ENCODE measurements around the gene LIX1L.
"Not testable (repeated sequence)": the region's sequence is repeated elsewhere in the genome, so short reads cannot be mapped to it uniquely, and the experiment has no call there.

LIX1L gene

GRCh38 chr1:145951526-145951925 lies 6.3 kb downstream of the LIX1L start:
- Mint-ChIP-seq H3K36me3 (ENCODE audit: low read depth) (peaks cover 21% of the 10 kb centered on the region), H3K9me3 (no peaks in the 10 kb centered on the region), H3K27ac (no peak overlapping the region), H3K4me3 (no peak overlapping the region), H3K4me1 (ENCODE audit: low read depth) (peaks cover 36% of the 10 kb centered on the region), H3K27me3 (no peaks in the 10 kb centered on the region)
- intact Hi-C loops (cut with micrococcal nuclease) = no loop called here

DNA sequence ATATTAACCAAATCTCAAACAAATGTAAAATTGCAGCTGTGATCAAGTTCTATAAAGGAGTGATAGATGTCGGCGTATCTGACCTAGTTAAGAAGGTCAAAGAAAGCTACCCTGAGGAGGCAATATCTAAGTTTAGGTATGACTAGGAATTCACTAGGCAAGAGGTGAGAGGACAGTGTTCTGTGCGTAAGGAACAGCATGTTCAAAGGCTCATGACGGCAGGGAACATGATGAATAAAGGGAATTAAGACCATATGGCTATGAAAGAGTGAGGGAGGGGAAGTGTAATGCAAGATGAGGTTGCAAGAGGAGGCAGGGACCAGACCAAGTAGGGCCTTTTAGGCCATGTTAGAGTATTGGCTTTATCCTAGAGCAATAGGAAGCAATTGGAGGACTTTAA lies 8.6 kb downstream of the LIX1L start:
- Mint-ChIP-seq H3K27ac (no peak overlapping the region), H3K27me3 (no peaks in the 10 kb centered on the region), H3K4me1 (ENCODE audit: low read depth) (peaks cover 13% of the 10 kb centered on the region), H3K4me3 (no peak overlapping the region), H3K36me3 (ENCODE audit: low read depth) (peaks cover 35% of the 10 kb centered on the region), H3K9me3 (no peaks in the 10 kb centered on the region)
- intact Hi-C loops (cut with micrococcal nuclease) = no loop called here

DNA sequence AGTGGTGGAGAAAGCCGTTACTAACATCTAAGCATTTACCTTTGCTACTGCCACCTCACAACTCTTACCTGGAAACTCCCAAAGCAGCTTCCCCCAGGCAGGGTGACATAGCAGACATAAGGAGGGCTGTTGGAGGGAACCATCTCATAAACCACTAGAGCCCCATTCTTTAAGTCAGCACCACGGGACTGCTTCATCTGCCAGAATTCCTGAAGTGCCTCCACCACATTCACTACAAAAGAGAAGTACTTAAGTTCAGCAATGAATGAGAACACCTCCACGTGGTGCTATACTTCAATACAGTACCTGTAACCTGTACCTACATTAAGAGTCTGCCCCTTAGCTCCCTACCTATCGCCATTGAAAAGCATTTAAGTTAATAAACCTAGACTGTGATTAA lies 10.3 kb downstream of the LIX1L start:
- Mint-ChIP-seq H3K36me3 (ENCODE audit: low read depth) (peaks cover 50% of the 10 kb centered on the region), H3K4me3 (no peak overlapping the region), H3K27ac (no peak overlapping the region), H3K9me3 (no peaks in the 10 kb centered on the region), H3K27me3 (no peaks in the 10 kb centered on the region), H3K4me1 (ENCODE audit: low read depth) (peaks cover 22% of the 10 kb centered on the region)
- intact Hi-C loops (cut with micrococcal nuclease) = no loop called here

DNA sequence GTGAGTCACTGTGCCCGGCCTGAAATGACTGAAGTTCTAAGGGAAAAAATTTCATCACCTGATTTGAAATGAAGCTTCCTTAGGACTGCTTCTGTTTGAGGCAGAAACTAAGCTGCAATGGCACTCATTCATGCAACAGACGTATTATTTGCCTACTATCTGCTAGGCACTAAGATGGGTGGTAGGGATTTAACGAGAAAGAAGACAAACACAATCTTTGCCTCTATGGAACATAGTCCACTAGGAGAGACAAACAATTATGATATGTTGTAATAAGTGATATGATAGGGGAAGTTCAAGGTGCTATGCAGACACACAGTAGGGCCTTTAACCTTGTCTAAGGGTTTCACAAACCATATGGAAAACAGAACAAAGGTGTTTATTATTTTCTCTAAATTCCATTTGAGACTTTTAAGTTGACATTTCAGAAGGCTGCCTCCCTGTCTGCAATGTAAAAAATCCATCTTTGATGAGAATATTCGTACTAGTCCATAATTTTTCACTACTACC lies 11.3 kb downstream of the LIX1L start:
- Mint-ChIP-seq H3K27ac (no peak overlapping the region), H3K4me1 (ENCODE audit: low read depth) (peaks cover 25% of the 10 kb centered on the region)

DNA sequence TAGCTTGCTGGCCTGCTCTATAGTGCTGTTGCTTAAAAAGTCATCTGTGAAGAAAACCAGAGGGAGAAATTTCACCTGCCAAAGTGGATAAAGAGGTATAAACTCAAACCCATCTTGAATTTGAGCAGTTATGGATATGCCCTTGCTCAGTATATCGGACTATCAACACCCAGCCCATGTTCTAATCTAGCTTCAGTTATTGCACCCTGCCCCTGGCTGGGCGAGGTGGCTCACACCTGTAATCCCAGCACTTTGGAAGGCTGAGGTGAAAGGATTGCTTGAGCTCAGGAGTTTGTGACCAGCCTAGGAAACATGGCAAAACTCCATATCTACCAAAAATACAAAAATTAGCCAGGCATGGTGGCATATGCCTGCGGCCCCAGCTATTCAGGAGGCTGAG lies 13.3 kb downstream of the LIX1L start:
- intact Hi-C loops (cut with micrococcal nuclease) = no loop called here
- Mint-ChIP-seq H3K36me3 (ENCODE audit: low read depth) (peaks cover 63% of the 10 kb centered on the region), H3K27me3 (no peaks in the 10 kb centered on the region), H3K9me3 (no peaks in the 10 kb centered on the region), H3K4me3 (no peak overlapping the region), H3K27ac (no peak overlapping the region), H3K4me1 (ENCODE audit: low read depth) (peaks cover 11% of the 10 kb centered on the region)

More for the DNA sequence above, 11.3 kb downstream of the LIX1L start:
- no peak overlapping the region for H3K4me3 Mint-ChIP-seq
- no peaks in the 10 kb centered on the region for H3K9me3 Mint-ChIP-seq
- peaks cover 56% of the 10 kb centered on the region for H3K36me3 Mint-ChIP-seq (ENCODE audit: low read depth)
- H3K27me3 Mint-ChIP-seq = no peaks in the 10 kb centered on the region
- intact Hi-C loops (cut with micrococcal nuclease) = no loop called here

DNA sequence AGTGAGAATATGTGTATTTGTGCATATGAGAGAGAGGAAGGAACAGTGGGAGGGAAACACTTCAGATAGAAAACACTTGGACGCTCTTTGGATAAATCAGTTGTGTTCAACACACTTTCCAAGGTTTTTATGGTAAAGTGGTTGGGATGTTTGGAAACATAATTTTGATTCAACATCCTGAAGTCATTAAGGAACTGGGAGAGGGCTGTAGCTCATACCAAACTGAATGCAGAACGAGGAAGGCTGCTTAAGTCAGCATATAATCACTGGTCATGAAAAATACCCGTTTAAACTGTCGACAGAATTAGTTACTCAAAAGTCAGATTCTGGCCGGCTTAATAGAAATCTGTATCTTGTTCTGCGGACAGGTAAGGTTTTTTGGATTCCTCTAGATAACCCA lies 14.9 kb downstream of the LIX1L start:
- no peak overlapping the region for H3K27ac Mint-ChIP-seq
- H3K9me3 Mint-ChIP-seq = no peaks in the 10 kb centered on the region
- intact Hi-C loops (cut with micrococcal nuclease) = no loop called here
- H3K4me1 Mint-ChIP-seq (ENCODE audit: low read depth) = peaks cover 11% of the 10 kb centered on the region
- no peaks in the 10 kb centered on the region for H3K27me3 Mint-ChIP-seq
- peaks cover 64% of the 10 kb centered on the region for H3K36me3 Mint-ChIP-seq (ENCODE audit: low read depth)
- no peak overlapping the region for H3K4me3 Mint-ChIP-seq

GRCh38 chr1:145942405-145942804 lies 15.4 kb downstream of the LIX1L start:
- Mint-ChIP-seq H3K27me3 (no peaks in the 10 kb centered on the region), H3K27ac (no peak overlapping the region), H3K36me3 (ENCODE audit: low read depth) (peaks cover 66% of the 10 kb centered on the region), H3K4me3 (no peak overlapping the region), H3K9me3 (no peaks in the 10 kb centered on the region), H3K4me1 (ENCODE audit: low read depth) (peaks cover 11% of the 10 kb centered on the region)
- intact Hi-C loops (cut with micrococcal nuclease) = no loop called here

DNA sequence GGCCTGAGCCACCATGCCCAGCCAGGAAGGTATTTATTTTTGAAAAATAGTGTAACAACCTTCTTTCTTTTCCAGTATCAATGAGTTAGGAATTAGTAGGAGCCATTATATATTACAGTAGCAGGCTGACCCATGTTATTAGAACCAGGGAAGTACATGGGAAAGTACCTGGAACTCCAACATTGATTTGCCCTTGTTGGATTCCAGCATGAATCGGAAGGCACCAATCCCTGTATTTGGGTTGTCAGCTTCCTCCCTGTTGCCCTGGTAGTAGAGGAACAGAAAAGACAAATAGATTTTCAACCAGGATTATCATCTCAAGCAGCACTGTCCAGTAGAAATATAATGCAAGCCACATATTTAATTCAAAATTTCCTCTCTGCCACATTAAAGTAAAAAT lies 20.4 kb downstream of the LIX1L start:
- no peak overlapping the region for H3K4me3 Mint-ChIP-seq
- no peak overlapping the region for H3K27ac Mint-ChIP-seq
- H3K4me1 Mint-ChIP-seq (ENCODE audit: low read depth) = peaks cover 14% of the 10 kb centered on the region
- intact Hi-C loops (cut with micrococcal nuclease) = no loop called here
- peaks cover 71% of the 10 kb centered on the region for H3K36me3 Mint-ChIP-seq (ENCODE audit: low read depth)
- H3K27me3 Mint-ChIP-seq = no peaks in the 10 kb centered on the region
- no peaks in the 10 kb centered on the region for H3K9me3 Mint-ChIP-seq

DNA sequence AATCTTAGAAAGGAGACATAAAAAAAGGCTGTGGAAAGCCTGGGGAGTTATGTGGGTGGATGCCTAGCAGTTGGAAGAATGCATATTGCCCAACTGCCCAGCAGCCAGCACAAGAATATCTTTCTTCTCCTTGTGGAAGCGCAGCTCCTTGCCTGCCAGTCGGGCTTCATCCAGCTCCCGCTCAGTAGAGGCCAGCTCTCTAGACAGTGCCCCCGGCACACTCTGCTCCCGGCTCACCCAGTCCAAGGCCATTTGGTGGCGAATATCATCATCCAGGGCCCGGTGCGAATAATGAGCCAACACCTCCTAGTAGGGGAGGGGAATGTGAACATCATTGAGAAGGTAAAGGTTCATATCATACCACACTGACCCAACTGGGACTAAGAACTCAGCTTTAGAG lies 21.6 kb downstream of the LIX1L start:
- H3K36me3 Mint-ChIP-seq (ENCODE audit: low read depth) = peaks cover 66% of the 10 kb centered on the region
- H3K27ac Mint-ChIP-seq = no peak overlapping the region
- no peak overlapping the region for H3K4me3 Mint-ChIP-seq
- no peaks in the 10 kb centered on the region for H3K9me3 Mint-ChIP-seq
- peaks cover 13% of the 10 kb centered on the region for H3K4me1 Mint-ChIP-seq (ENCODE audit: low read depth)
- no peaks in the 10 kb centered on the region for H3K27me3 Mint-ChIP-seq
- intact Hi-C loops (cut with micrococcal nuclease) = no loop called here

DNA sequence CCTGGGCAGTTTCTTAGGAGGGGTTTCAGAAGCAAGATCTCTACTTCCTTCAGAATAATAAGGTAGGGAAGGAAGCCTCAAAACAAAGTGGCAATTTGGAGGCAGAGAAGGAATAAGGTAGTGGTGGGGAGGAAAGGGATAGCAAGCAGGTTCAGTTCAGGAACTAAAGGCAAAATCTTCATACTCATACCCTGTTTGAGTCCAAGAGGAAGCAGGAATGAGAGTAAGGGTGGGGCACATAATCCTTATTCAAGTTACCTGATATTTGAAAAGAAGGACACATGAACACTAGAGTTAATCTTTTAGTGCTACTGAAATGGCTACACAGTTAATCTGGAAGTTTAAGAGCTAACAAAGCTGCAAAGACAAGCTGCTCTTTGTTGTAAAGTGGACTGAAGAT lies 22.1 kb downstream of the LIX1L start:
- Mint-ChIP-seq H3K4me1 (ENCODE audit: low read depth) (peaks cover 13% of the 10 kb centered on the region), H3K4me3 (no peak overlapping the region), H3K27me3 (no peaks in the 10 kb centered on the region), H3K27ac (no peak overlapping the region), H3K9me3 (no peaks in the 10 kb centered on the region), H3K36me3 (ENCODE audit: low read depth) (peaks cover 68% of the 10 kb centered on the region)
- intact Hi-C loops (cut with micrococcal nuclease) = no loop called here

- peaks cover 22% of the 10 kb centered on the region for H3K4me1 Mint-ChIP-seq (ENCODE audit: low read depth)
- H3K4me3 Mint-ChIP-seq; H3K27me3 Mint-ChIP-seq; H3K9me3 Mint-ChIP-seq; H3K27ac Mint-ChIP-seq; intact Hi-C loops (cut with micrococcal nuclease): not testable (repeated sequence)
- H3K36me3 Mint-ChIP-seq (ENCODE audit: low read depth) = peaks cover 56% of the 10 kb centered on the region
These were observed 25.3 kb downstream of the LIX1L start for GRCh38 chr1:145932522-145933009.

- Mint-ChIP-seq H3K4me1 (ENCODE audit: low read depth) (peaks cover 16% of the 10 kb centered on the region), H3K4me3 (peak overlapping the region; percentile 40), H3K36me3 (ENCODE audit: low read depth) (peaks cover 16% of the 10 kb centered on the region), H3K27ac (no peak overlapping the region), H3K9me3 (no peaks in the 10 kb centered on the region), H3K27me3 (no peaks in the 10 kb centered on the region)
- intact Hi-C loops (cut with micrococcal nuclease) = loop anchor here (1.0 to 2.0 kb wide), 2 partner anchors 10 to 37 kb away; partner anchors contain the start of genes ANKRD34A, PEX11B and POLR3GL
These were observed 29.7 kb downstream of the LIX1L start for GRCh38 chr1:145927916-145928643.

GRCh38 chr1:145927063-145927886 lies 30.5 kb downstream of the LIX1L start, which contains the start of gene RBM8A:
Gene RBM8A (minus strand): TSS chr1:145927484. CDS start chr1:145927426, 58 bp downstream.
- Mint-ChIP-seq H3K4me1 (ENCODE audit: low read depth) (peaks cover 9% of the 10 kb centered on the region), H3K27me3 (no peaks in the 10 kb centered on the region), H3K4me3 (peak within 1 kb of the TSS; percentile 40), H3K27ac (no peak within 1 kb of the TSS), H3K36me3 (ENCODE audit: low read depth) (peaks cover 16% of the 10 kb centered on the region), H3K9me3 (no peaks in the 10 kb centered on the region)
- intact Hi-C loops (cut with micrococcal nuclease) = loop anchor here (1.0 to 2.0 kb wide), 2 partner anchors 9 to 38 kb away; partner anchors contain the start of genes ANKRD34A, PEX11B and POLR3GL

DNA sequence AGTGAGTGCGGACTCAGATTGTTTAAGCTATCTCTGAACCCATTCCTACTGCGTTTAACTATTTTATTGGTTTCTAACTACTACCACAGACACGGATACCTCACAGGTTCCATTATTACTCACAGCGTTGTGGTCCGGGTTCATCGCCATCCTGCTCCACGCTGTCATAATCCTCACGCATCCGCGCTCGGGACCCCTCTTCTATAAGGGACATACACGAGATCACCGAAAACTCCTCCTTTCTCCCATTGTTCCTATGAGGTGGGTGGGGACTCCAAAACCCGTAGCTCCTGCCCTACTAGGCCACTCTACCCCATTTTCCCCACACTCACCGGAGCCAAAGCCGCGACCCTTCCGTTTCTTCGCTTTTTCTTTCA lies 31.1 kb downstream of the LIX1L start:
- Mint-ChIP-seq H3K36me3 (ENCODE audit: low read depth) (peaks cover 13% of the 10 kb centered on the region), H3K27ac (no peak overlapping the region), H3K4me3 (no peak overlapping the region), H3K9me3 (no peaks in the 10 kb centered on the region), H3K27me3 (no peaks in the 10 kb centered on the region), H3K4me1 (ENCODE audit: low read depth) (peaks cover 9% of the 10 kb centered on the region)
- intact Hi-C loops (cut with micrococcal nuclease) = loop anchor here (1.0 to 2.0 kb wide), 2 partner anchors 8 to 38 kb away; partner anchors contain the start of genes ANKRD34A, PEX11B and POLR3GL
